ENCODE data around the gene SVOPL.

DNA sequence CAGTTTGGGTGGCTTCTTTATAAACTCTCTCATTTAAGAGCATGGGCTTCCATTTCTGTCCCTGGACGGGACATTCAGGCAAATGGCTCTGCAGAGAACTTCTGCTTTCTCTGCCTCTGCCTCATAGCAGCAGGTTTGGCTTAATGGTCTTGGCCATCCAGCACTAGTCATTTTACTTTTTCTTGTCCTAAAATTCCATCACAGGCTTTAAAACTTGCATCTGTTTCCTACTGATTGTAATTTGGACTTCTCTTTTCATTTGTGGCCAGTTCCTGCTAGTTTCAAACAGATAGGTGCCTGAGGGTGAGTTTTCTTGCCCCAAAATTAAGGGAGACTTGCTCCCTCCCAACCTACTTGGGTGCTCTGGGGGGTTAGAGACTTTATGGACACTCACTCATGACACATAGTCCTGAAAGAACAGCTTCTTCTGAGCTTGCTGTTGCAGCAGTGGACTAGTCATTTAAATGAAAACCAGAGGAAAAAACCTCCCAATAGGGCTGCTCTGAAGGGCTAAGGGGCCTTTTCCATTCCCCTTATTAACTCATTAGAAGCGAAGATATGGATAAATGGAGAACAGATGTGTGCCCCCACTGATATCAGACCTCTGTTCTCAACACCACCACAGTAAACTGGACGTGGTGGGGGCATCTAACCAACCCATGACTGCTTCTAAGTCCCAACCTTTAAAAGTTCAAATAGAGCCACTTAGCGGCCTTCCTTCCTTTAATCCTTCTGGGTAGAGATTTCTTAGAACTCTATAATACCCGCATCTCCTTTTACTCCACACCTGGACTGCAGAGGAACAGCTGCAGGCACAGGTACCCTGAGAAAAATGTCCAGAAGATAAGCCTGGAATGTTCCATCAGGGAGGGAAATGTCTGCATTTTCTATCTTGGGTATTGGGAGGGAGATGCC, 38.8 kb downstream of the SVOPL start:
- TF ChIP-seq, protein P1, sequence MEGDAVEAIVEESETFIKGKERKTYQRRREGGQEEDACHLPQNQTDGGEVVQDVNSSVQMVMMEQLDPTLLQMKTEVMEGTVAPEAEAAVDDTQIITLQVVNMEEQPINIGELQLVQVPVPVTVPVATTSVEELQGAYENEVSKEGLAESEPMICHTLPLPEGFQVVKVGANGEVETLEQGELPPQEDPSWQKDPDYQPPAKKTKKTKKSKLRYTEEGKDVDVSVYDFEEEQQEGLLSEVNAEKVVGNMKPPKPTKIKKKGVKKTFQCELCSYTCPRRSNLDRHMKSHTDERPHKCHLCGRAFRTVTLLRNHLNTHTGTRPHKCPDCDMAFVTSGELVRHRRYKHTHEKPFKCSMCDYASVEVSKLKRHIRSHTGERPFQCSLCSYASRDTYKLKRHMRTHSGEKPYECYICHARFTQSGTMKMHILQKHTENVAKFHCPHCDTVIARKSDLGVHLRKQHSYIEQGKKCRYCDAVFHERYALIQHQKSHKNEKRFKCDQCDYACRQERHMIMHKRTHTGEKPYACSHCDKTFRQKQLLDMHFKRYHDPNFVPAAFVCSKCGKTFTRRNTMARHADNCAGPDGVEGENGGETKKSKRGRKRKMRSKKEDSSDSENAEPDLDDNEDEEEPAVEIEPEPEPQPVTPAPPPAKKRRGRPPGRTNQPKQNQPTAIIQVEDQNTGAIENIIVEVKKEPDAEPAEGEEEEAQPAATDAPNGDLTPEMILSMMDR (IDR thresholded peaks at IDR 0.05; ENCODE audit: borderline replicate concordance, extremely low read depth, low read length, poor library complexity, severe bottlenecking) = no peak
- no peak for TF ChIP-seq EZH2 (IDR thresholded peaks at IDR 0.05; ENCODE audit: borderline replicate concordance, low read depth, low read length, severe bottlenecking)
